ENCODE data around the gene USP15. TPM values are rescaled to one million over a fixed set of nuclear protein-coding genes. Genes with fewer than 3 reads are reported as not detected.
"Not testable (repeated sequence)": the region's sequence is repeated elsewhere in the genome, so short reads cannot be mapped to it uniquely, and the experiment has no call there.

USP15 gene
- total RNA-seq, 1 experiment from 2014 or later = 14.1 TPM

- in situ Hi-C loops (cut with HindIII; ENCODE audit: low sequenced_read_pairs) = no loop called here
- DNase-seq (ENCODE audit: low spot score) = no peak
Observed at GRCh38 chr12:62306569-62307530, 46.6 kb downstream of the USP15 start.

GRCh38 chr12:62308201-62308600, 48.0 kb downstream of the USP15 start:
- in situ Hi-C loops (cut with HindIII; ENCODE audit: low sequenced_read_pairs) = no loop called here
- no peak for DNase-seq (ENCODE audit: low spot score)

GRCh38 chr12:62313727-62314380, 53.6 kb downstream of the USP15 start:
- no peak for DNase-seq (ENCODE audit: low spot score)
- in situ Hi-C loops (cut with HindIII; ENCODE audit: low sequenced_read_pairs) = no loop called here

- DNase-seq (ENCODE audit: low spot score) = no peak
- in situ Hi-C loops (cut with HindIII; ENCODE audit: low sequenced_read_pairs) = no loop called here
Observed at GRCh38 chr12:62317017-62317416, 56.8 kb downstream of the USP15 start.

- DNase-seq (ENCODE audit: low spot score) = no peak
- in situ Hi-C loops (cut with HindIII; ENCODE audit: low sequenced_read_pairs) = no loop called here
Observed at GRCh38 chr12:62319058-62319457, 58.9 kb downstream of the USP15 start.

GRCh38 chr12:62320054-62320453, 59.9 kb downstream of the USP15 start:
- in situ Hi-C loops (cut with HindIII; ENCODE audit: low sequenced_read_pairs) = no loop called here
- DNase-seq (ENCODE audit: low spot score) = no peak

DNA sequence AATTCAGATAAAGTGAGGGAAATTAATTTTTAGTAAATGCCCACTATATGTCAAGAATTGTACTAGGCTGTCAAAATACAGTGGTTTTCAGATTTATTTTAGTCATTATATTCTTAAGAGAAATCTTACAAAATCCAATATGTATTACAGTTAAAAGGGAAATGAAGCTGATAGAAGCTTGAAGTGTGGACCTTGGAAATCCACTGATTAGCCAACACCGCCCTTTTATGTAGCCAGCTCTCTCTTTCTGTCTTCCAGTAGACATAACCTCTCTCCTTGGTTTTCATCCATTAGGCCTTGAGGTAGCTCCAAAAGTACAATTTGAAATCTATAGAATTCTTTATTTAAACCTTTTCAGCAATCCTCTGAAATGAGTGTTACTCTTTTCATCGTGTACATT, 63.2 kb downstream of the USP15 start:
- no peak for DNase-seq (ENCODE audit: low spot score)
- in situ Hi-C loops (cut with HindIII; ENCODE audit: low sequenced_read_pairs) = no loop called here

DNA sequence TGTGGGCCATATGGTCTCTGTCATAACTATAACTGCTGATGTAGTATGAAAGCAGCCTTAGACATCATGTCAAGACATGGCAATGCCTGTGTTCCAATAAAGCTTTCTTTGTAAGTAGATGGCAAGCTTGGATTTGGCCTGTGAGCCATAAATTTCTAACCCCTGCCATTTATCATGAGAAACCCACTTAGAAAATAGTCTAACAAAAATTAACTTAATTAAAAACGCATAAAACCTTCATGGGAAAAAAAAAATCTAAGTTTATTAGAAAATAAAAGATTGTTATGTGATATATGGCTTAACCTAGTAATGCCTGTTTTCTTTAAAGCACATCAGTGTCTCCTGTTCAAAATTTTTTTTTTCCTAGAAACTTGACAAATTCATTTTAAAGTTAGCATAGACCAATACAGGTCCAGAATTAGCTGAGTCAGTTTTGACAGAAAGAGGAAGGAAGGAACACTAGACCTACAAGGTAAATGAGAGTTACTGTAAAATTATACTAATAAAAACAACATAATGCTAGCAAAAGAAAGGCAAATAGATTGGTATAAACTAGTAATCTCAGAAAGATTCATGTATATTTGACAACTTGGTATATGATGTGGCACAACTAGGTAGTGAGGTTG, 68.2 kb downstream of the USP15 start:
- DNase-seq (ENCODE audit: low spot score) = no peak
- in situ Hi-C loops (cut with HindIII; ENCODE audit: low sequenced_read_pairs) = no loop called here

GRCh38 chr12:62331306-62331705, 71.1 kb downstream of the USP15 start:
- no peak for DNase-seq (ENCODE audit: low spot score)
- in situ Hi-C loops (cut with HindIII; ENCODE audit: low sequenced_read_pairs) = no loop called here

- DNase-seq (ENCODE audit: low spot score) = no peak
Observed at GRCh38 chr12:62332598-62332997, 72.4 kb downstream of the USP15 start.

GRCh38 chr12:62335057-62335456, 74.9 kb downstream of the USP15 start:
- in situ Hi-C loops (cut with HindIII; ENCODE audit: low sequenced_read_pairs) = no loop called here
- no peak for DNase-seq (ENCODE audit: low spot score)

More at GRCh38 chr12:62332598-62332997, 72.4 kb downstream of the USP15 start:
- in situ Hi-C loops (cut with HindIII; ENCODE audit: low sequenced_read_pairs) = no loop called here

- DNase-seq (ENCODE audit: low spot score) = no peak
- in situ Hi-C loops (cut with HindIII; ENCODE audit: low sequenced_read_pairs) = no loop called here
Observed at GRCh38 chr12:62335796-62336195, 75.6 kb downstream of the USP15 start.

GRCh38 chr12:62337643-62338042, 77.4 kb downstream of the USP15 start:
- DNase-seq (ENCODE audit: low spot score); in situ Hi-C loops (cut with HindIII; ENCODE audit: low sequenced_read_pairs): not testable (repeated sequence)

- in situ Hi-C loops (cut with HindIII; ENCODE audit: low sequenced_read_pairs) = not testable (repeated sequence)
Observed at GRCh38 chr12:62342614-62343303, 82.6 kb downstream of the USP15 start.

GRCh38 chr12:62343304-62344120, 83.3 kb downstream of the USP15 start:
- in situ Hi-C loops (cut with HindIII; ENCODE audit: low sequenced_read_pairs) = not testable (repeated sequence)

More at GRCh38 chr12:62342614-62343303, 82.6 kb downstream of the USP15 start:
- DNase-seq (ENCODE audit: low spot score) = not testable (repeated sequence)

GRCh38 chr12:62344731-62345556, 84.7 kb downstream of the USP15 start:
- DNase-seq (ENCODE audit: low spot score); in situ Hi-C loops (cut with HindIII; ENCODE audit: low sequenced_read_pairs): not testable (repeated sequence)

More at GRCh38 chr12:62343304-62344120, 83.3 kb downstream of the USP15 start:
- not testable (repeated sequence) for DNase-seq (ENCODE audit: low spot score)

DNA sequence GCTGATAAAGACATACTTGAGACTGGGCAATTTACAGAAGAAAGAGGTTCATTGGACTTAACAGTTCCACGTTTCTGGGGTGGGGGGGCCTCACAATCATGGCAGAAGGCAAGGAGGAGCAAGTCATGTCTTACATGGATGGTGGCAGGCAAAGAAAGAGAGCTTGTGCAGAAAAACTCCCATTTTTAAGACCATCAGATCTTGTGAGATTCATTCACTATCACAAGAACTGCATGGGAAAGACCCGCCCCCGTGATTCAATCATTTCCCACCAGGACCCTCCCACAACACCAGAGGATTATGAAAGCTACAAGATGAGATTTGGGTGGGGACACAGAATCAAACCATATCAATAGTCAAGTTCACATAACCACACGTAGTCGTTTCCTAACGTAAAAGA, 85.5 kb downstream of the USP15 start:
- no peak for DNase-seq (ENCODE audit: low spot score)

DNA sequence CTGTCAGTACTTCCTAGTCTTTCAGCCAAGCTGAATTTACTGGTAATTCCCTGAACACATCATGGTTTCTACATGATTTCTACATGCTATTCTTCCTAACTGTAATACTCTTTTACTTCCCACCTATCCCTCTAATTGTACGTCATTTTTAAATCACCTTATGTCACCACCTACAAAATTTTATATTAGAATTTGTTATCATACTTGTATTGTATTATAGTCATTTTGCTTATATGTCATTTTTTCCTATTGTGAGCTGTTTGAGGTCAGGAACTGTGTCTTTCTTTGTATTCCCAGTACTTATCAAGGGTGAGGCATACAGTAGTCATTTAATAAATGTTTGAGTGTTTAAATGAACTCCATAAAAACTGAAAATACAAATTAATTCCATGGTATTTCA, 86.6 kb downstream of the USP15 start:
- no peak for DNase-seq (ENCODE audit: low spot score)
- in situ Hi-C loops (cut with HindIII; ENCODE audit: low sequenced_read_pairs) = no loop called here

More for the DNA sequence above, 85.5 kb downstream of the USP15 start:
- in situ Hi-C loops (cut with HindIII; ENCODE audit: low sequenced_read_pairs) = no loop called here
